ENCODE measurements around the gene RPS27A. TPM values are rescaled to one million over a fixed set of nuclear protein-coding genes. Genes with fewer than 3 reads are reported as not detected.
"Not testable (repeated sequence)": the region's sequence is repeated elsewhere in the genome, so short reads cannot be mapped to it uniquely, and the experiment has no call there.

The RPS27A gene
- total RNA-seq, 4 donors from 2014 or later: 798 to 1,730 (median 1,241) TPM

- no peaks in the 10 kb centered on the region for H3K27me3 ChIP-seq
- H3K4me1 ChIP-seq: peaks cover 0 to 15% (median 12%) of the 10 kb centered on the region in 4 donors
- no peak for TF ChIP-seq EP300 (IDR thresholded peaks at IDR 0.05)
- no peak for TF ChIP-seq POLR2A (IDR thresholded peaks at IDR 0.05)
- TF ChIP-seq CTCF (IDR thresholded peaks at IDR 0.05): no peak
- H3K36me3 ChIP-seq: peaks cover 0 to 27% (median 0%) of the 10 kb centered on the region in 3 donors
- H3K9me3 ChIP-seq: no peaks in the 10 kb centered on the region
- no peak for DNase-seq (ENCODE audit: low spot score in 2 of 2)
- peak overlapping the region; percentile 59 to 69 (median 62) for H3K4me3 ChIP-seq
- 43% methylated on average over 7 of the region's 7 CpGs for WGBS, 2 donors
- peak overlapping the region; percentile 77 to 89 (median 82) for H3K27ac ChIP-seq
Measured at GRCh38 chr2:55269645-55269990, 37.1 kb downstream of the RPS27A start.

DNA sequence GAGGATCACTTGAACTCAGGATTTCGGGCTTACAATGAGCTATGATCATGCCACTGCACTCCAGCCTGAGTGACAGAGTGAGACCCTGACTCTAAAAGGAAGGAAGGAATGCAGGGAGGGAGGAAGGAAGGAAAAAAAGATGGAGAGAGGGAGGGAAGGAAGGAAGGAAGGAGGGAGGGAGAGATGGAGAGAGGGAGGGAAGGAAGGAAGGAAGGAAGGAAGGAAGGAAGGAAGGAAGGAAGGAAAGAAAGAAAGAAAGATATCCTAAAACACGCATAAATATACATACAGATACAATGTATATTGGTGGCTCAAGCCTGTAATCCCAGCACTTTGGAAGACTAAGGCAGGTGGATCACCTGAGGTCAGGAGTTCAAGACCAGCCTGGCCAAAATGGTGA is 41.9 kb downstream of the RPS27A start:
- not testable (repeated sequence) for H3K4me1 ChIP-seq; H3K27ac ChIP-seq; H3K9me3 ChIP-seq; H3K36me3 ChIP-seq; H3K4me3 ChIP-seq; DNase-seq (ENCODE audit: low spot score in 2 of 2); H3K27me3 ChIP-seq
- WGBS, 2 donors: 88 to 91% methylated on average over 2 of the region's 2 CpGs

DNA sequence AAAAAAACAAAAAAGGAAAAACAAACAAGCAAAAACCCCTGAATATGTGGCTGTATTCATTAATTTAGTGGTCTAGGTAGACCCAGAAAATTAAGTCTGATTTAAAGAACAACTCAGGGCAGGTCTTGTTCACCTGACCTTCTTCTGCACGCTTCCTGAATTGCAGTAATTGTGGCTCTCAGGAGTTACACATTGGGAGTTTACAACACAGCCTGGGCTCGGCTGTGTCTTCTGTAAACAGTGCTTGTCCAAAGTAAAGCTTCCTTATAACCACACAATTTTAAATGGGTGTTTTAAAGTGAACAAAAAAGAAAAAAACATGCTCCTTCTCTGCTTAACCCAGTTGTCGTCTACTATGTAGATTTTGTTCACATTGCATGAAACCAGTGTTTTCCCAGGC is 44.8 kb downstream of the RPS27A start:
- Histone ChIP-seq H3K36me3 (no peaks in the 10 kb centered on the region), H3K4me1 (no peaks in the 10 kb centered on the region), H3K27me3 (no peaks in the 10 kb centered on the region), H3K9me3 (no peaks in the 10 kb centered on the region), H3K27ac (no peak overlapping the region), H3K4me3 (no peak overlapping the region)
- TF ChIP-seq EP300 (IDR thresholded peaks at IDR 0.05): no peak
- no peak for TF ChIP-seq POLR2A (IDR thresholded peaks at IDR 0.05)
- TF ChIP-seq CTCF (IDR thresholded peaks at IDR 0.05): no peak
- no peak for DNase-seq (ENCODE audit: low spot score in 2 of 2)
- 62 to 68% methylated on average over 3 of the region's 3 CpGs for WGBS, 2 donors

GRCh38 chr2:55279214-55279835 is 46.8 kb downstream of the RPS27A start:
- not testable (repeated sequence) for H3K27ac ChIP-seq; H3K4me3 ChIP-seq; H3K27me3 ChIP-seq; DNase-seq (ENCODE audit: low spot score in 2 of 2); H3K9me3 ChIP-seq; H3K36me3 ChIP-seq
- peaks cover 0 to 14% (median 3%) of the 10 kb centered on the region in 4 donors for H3K4me1 ChIP-seq
- WGBS, 2 donors: 26 to 32% methylated on average over 10 of the region's 10 CpGs

GRCh38 chr2:55279859-55280424 is 47.5 kb downstream of the RPS27A start:
- not testable (repeated sequence) for DNase-seq (ENCODE audit: low spot score in 2 of 2); H3K4me3 ChIP-seq; H3K27me3 ChIP-seq; H3K36me3 ChIP-seq; H3K9me3 ChIP-seq; H3K27ac ChIP-seq
- H3K4me1 ChIP-seq: peaks cover 0 to 14% (median 3%) of the 10 kb centered on the region in 4 donors
- 54 to 63% methylated on average over 7 of the region's 7 CpGs for WGBS, 2 donors

DNA sequence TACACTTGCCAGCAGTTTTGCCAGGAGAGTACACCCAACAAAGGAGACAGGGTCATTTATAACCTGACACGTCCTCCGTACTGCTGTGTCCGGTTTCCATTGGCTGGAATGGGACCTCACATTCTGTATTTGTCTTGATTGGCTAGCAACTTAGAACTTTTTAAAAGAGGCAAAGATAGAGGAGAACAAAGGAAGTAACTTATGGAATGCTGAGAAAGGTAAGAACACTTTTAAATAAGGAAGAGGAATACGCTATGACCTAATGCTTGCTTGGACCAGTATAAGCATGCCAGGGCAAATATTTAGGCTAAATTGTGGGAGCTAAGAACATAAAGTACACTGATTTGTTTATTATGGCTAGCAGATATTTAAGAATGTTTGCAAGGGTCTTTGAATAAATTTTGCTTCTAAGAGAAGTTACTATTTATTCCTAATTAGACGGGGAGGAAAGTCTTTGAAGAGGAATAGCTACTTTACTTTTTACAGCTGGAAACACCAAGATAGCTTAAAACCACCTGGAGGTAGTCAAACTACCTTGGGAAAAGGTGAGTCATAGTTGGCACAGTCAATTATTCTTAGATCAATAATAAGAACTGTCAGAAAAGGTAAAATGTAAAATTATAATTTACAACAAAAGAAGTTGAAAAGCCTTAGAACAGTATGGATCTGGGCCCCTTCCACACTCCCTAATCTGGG is 48.5 kb downstream of the RPS27A start:
- not testable (repeated sequence) for H3K4me3 ChIP-seq; H3K27me3 ChIP-seq; H3K36me3 ChIP-seq; DNase-seq (ENCODE audit: low spot score in 2 of 2); H3K9me3 ChIP-seq; H3K27ac ChIP-seq
- WGBS, 2 donors: 94 to 96% methylated on average over 5 of the region's 5 CpGs
- H3K4me1 ChIP-seq: peaks cover 0 to 14% (median 3%) of the 10 kb centered on the region in 4 donors

- DNase-seq (ENCODE audit: low spot score in 2 of 2): peak; percentile 62 to 67
- H3K27ac ChIP-seq: peak overlapping the region; percentile 79 to 94 (median 92)
- TF ChIP-seq POLR2A (IDR thresholded peaks at IDR 0.05) (peak in 1 of 2 donors; percentile 38), EP300 (IDR thresholded peaks at IDR 0.05) (peak in 1 of 2 donors; percentile 84), CTCF (IDR thresholded peaks at IDR 0.05) (peak in 1 of 5 experiments; percentile 32)
- H3K4me1 ChIP-seq: peaks cover 0 to 14% (median 3%) of the 10 kb centered on the region in 4 donors
- no peaks in the 10 kb centered on the region for H3K9me3 ChIP-seq
- H3K27me3 ChIP-seq: no peaks in the 10 kb centered on the region
- WGBS, 2 donors: 3 to 5% methylated on average over 44 to 46 of the region's 60 CpGs
- peaks cover 0 to 7% (median 0%) of the 10 kb centered on the region in 3 donors for H3K36me3 ChIP-seq
- peak overlapping the region; percentile 68 to 86 (median 75) for H3K4me3 ChIP-seq
Measured at GRCh38 chr2:55282110-55282917, 49.8 kb downstream of the RPS27A start.
